H1 (cell line): ENCODE results near the gene ABHD11. TPM values are rescaled to one million over a fixed set of nuclear protein-coding genes. Genes with fewer than 3 reads are reported as not detected.

Experiments used
- CTCF ChIA-PET: fragments of 300-600 bp; sonication (Branson Sonifier 250); formaldehyde crosslinking; loops from one replicate; lab custom pipeline; 2021; ENCODE audit not compliant: partially characterized antibody; lab: Charles Lee
- POLR2A ChIA-PET: fragments of 300-600 bp; sonication (Branson Sonifier 250); formaldehyde crosslinking; loops from one replicate; lab custom pipeline; 2021; ENCODE audit warnings: inconsistent platforms; ENCODE audit not compliant: partially characterized antibody; lab: Charles Lee
- DNase-seq, 2 experiments: peaks; one replicate each; pipeline versions ENCODE4 v3.0.0 to v3.0.0-alpha.2; 2010 to 2022; ENCODE audit warnings: low spot score in 2 of 2, low read depth in 1 of 2, mixed read lengths in 1 of 2
- FAIRE-seq: peaks from 2 replicates; lab custom pipeline; 2011; peaks lifted over from hg19 to GRCh38; lab: Jason Lieb, UNC
- H2AFZ ChIP-seq: 2 replicates; pipeline ENCODE4 v1.8.1; 2012; ENCODE audit warnings: low read length, inconsistent platforms
- H2AK5ac ChIP-seq: 2 replicates; pipeline ENCODE4 v1.6.1; 2013; ENCODE audit warnings: low read depth, low read length
- H2BK120ac ChIP-seq: replicated peaks from 2 replicates; pipeline ENCODE3; 2013; ENCODE audit warnings: low read depth, low read length, inconsistent platforms
- H2BK12ac ChIP-seq: 2 replicates; pipeline ENCODE4 v1.6.1; 2013; ENCODE audit warnings: low read depth, low read length
- H2BK15ac ChIP-seq: 2 replicates; pipeline ENCODE4 v1.6.1; 2013; ENCODE audit warnings: low read length
- H2BK20ac ChIP-seq: 2 replicates; pipeline ENCODE4 v1.6.1; 2013; ENCODE audit warnings: low read length
- H2BK5ac ChIP-seq: 2 replicates; pipeline ENCODE4 v1.6.1; 2013; ENCODE audit warnings: low read depth, low read length
- H3K14ac ChIP-seq: 2 replicates; pipeline ENCODE4 v1.6.1; 2013; ENCODE audit warnings: inconsistent platforms; ENCODE audit not compliant: insufficient read length
- H3K18ac ChIP-seq: 2 replicates; pipeline ENCODE4 v1.6.1; 2013; ENCODE audit warnings: low read length; ENCODE audit errors: extremely low read depth
- H3K23ac ChIP-seq: 2 replicates; pipeline ENCODE4 v1.6.1; 2013; ENCODE audit warnings: inconsistent platforms; ENCODE audit not compliant: insufficient read length
- H3K23me2 ChIP-seq: 2 replicates; pipeline ENCODE4 v1.6.1; 2013; ENCODE audit warnings: low read depth, low read length
- H3K27ac ChIP-seq: 2 replicates; pipeline ENCODE4 v1.6.1; 2011; ENCODE audit warnings: low read depth, low read length, inconsistent platforms
- H3K27me3 ChIP-seq, 4 experiments: replicated peaks in 1 of 4; 1 replicate in 1 of 4; 2 replicates in 3 of 4; pipeline versions ENCODE4 v1.6.1 to v1.8.1; 2011 to 2013; ENCODE audit warnings: low read length in 3 of 4, mild to moderate bottlenecking in 3 of 4, inconsistent platforms in 2 of 4, mixed read lengths in 2 of 4, moderate library complexity in 1 of 4; ENCODE audit not compliant: control insufficient read depth in 3 of 4, insufficient read depth in 3 of 4; ENCODE audit errors: extremely low read depth in 1 of 4
- H3K36me3 ChIP-seq, 4 experiments: 2 replicates each; pipeline versions ENCODE4 v1.6.1 to v1.8.1; 2011 to 2013; ENCODE audit warnings: mild to moderate bottlenecking in 4 of 4, low read length in 3 of 4, moderate library complexity in 2 of 4, control low read depth in 1 of 4, inconsistent platforms in 1 of 4; ENCODE audit not compliant: insufficient read depth in 4 of 4, control insufficient read depth in 2 of 4
- H3K4ac ChIP-seq: replicated peaks from 2 replicates; pipeline ENCODE3; 2013; ENCODE audit warnings: low read length, low read depth, mixed read lengths, inconsistent platforms; ENCODE audit not compliant: insufficient read length
- H3K4me1 ChIP-seq, 4 experiments: replicated peaks in 1 of 4; 1 replicate in 1 of 4; 2 replicates in 3 of 4; pipeline versions ENCODE4 v1.6.1 to v1.8.1; 2011 to 2013; ENCODE audit warnings: low read length in 3 of 4, inconsistent platforms in 2 of 4, mixed read lengths in 1 of 4; ENCODE audit not compliant: insufficient read depth in 4 of 4, control insufficient read depth in 3 of 4
- H3K4me2 ChIP-seq, 2 experiments: 2 replicates each; pipeline versions ENCODE4 v1.6.1 to v1.8.1; 2011 to 2013; ENCODE audit warnings: low read depth in 2 of 2, low read length in 2 of 2, control low read depth in 1 of 2, inconsistent platforms in 1 of 2, mild to moderate bottlenecking in 1 of 2; ENCODE audit not compliant: insufficient read depth in 1 of 2
- H3K4me3 ChIP-seq, 4 experiments: fragments of 200-600, 300-600 bp in 1 of 4; sonication (generic), shearing (Covaris generic), sonication (Bioruptor Twin) in 1 of 4; 2 replicates each; pipeline versions ENCODE4 v1.5.1 to v1.8.1; 2011 to 2016; ENCODE audit warnings: low read length in 4 of 4, low read depth in 3 of 4, control low read depth in 2 of 4, inconsistent platforms in 2 of 4, mild to moderate bottlenecking in 2 of 4, mixed read lengths in 1 of 4, moderate library complexity in 1 of 4; ENCODE audit not compliant: insufficient read depth in 2 of 4; ENCODE audit errors: extremely low read depth in 1 of 4
- H3K56ac ChIP-seq: replicated peaks from 2 replicates; pipeline ENCODE3; 2013; ENCODE audit warnings: low read depth, mild to moderate bottlenecking, mixed read lengths, low read length, inconsistent platforms; ENCODE audit not compliant: insufficient read length
- H3K79me1 ChIP-seq: 2 replicates; pipeline ENCODE4 v1.6.1; 2013; ENCODE audit warnings: low read depth, low read length, control low read depth
- H3K79me2 ChIP-seq, 2 experiments: 2 replicates each; pipeline versions ENCODE4 v1.6.1 to v1.8.1; 2012 to 2013; ENCODE audit warnings: low read length in 2 of 2, mild to moderate bottlenecking in 2 of 2, inconsistent platforms in 1 of 2; ENCODE audit not compliant: insufficient read depth in 2 of 2, control insufficient read depth in 1 of 2
- H3K9ac ChIP-seq, 4 experiments: replicated peaks in 1 of 4; 1 replicate in 1 of 4; 2 replicates in 3 of 4; pipeline versions ENCODE4 v1.6.1 to v1.8.1; 2011 to 2013; ENCODE audit warnings: low read depth in 3 of 4, low read length in 3 of 4, control low read depth in 2 of 4, mild to moderate bottlenecking in 2 of 4, moderate library complexity in 2 of 4, inconsistent platforms in 1 of 4; ENCODE audit errors: extremely low read depth in 1 of 4
- H3K9me3 ChIP-seq, 2 experiments: 2 replicates each; pipeline versions ENCODE4 v1.6.1 to v1.8.1; 2012 to 2013; ENCODE audit warnings: mild to moderate bottlenecking in 2 of 2, moderate library complexity in 2 of 2, control low read depth in 1 of 2, inconsistent platforms in 1 of 2, low read depth in 1 of 2, low read length in 1 of 2, mixed read lengths in 1 of 2; ENCODE audit not compliant: insufficient read depth in 2 of 2
- H4K20me1 ChIP-seq, 2 experiments: replicated peaks in 1 of 2; 2 replicates each; pipeline versions ENCODE3 to v1.8.1; 2011 to 2013; ENCODE audit warnings: inconsistent platforms in 2 of 2, low read length in 2 of 2, mild to moderate bottlenecking in 1 of 2; ENCODE audit not compliant: insufficient read depth in 2 of 2, control insufficient read depth in 1 of 2
- H4K5ac ChIP-seq: 2 replicates; pipeline ENCODE4 v1.6.1; 2013; ENCODE audit warnings: low read length, low read depth, mixed read lengths, inconsistent platforms; ENCODE audit not compliant: insufficient read length
- H4K8ac ChIP-seq: 2 replicates; pipeline ENCODE4 v1.8.0; 2013; ENCODE audit warnings: mild to moderate bottlenecking, moderate library complexity, low read length, inconsistent platforms; ENCODE audit not compliant: insufficient read depth; ENCODE audit errors: extremely low read depth
- H4K91ac ChIP-seq: replicated peaks from 2 replicates; pipeline ENCODE3; 2013; ENCODE audit warnings: low read length, mixed read lengths, inconsistent platforms; ENCODE audit not compliant: insufficient read length
- BACH1 ChIP-seq: IDR thresholded peaks from 2 replicates; pipeline ENCODE4 v1.6.1; 2012; ENCODE audit warnings: low read length, improper control_type of control experiment
- CHD1 ChIP-seq: IDR thresholded peaks from 2 replicates; pipeline ENCODE4 v1.6.1; 2012; ENCODE audit warnings: low read depth, low read length, improper control_type of control experiment
- MAFK ChIP-seq: IDR thresholded peaks from 2 replicates; pipeline ENCODE4 v1.6.1; 2012; ENCODE audit warnings: low read depth, mild to moderate bottlenecking, improper control_type of control experiment, low read length
- NANOG ChIP-seq: IDR thresholded peaks from 2 replicates; pipeline ENCODE4 v1.6.1; 2011; ENCODE audit warnings: low read length, low read depth, mild to moderate bottlenecking, inconsistent platforms; ENCODE audit not compliant: insufficient read depth, poor library complexity, severe bottlenecking
- POU5F1 ChIP-seq: IDR thresholded peaks from 2 replicates; pipeline ENCODE4 v1.6.1; 2011; ENCODE audit warnings: low read depth, mild to moderate bottlenecking, low read length, moderate library complexity
- RAD21 ChIP-seq, 2 experiments: IDR thresholded peaks in 1 of 2; conservative IDR thresholded peaks in 1 of 2; 2 replicates each; pipeline ENCODE4 v1.6.1; 2011; ENCODE audit warnings: low read depth in 2 of 2, low read length in 2 of 2, improper control_type of control experiment in 1 of 2, inconsistent platforms in 1 of 2, mild to moderate bottlenecking in 1 of 2, moderate library complexity in 1 of 2
- SAP30 ChIP-seq: fragments of 300-600 bp; sonication (generic); IDR thresholded peaks from 2 replicates; pipeline ENCODE4 v1.7.1; 2012; ENCODE audit warnings: low read length, moderate library complexity, mild to moderate bottlenecking, inconsistent platforms; ENCODE audit not compliant: insufficient read depth, insufficient replicate concordance
- SUZ12 ChIP-seq: fragments of 200-600 bp; sonication (generic); IDR thresholded peaks from 2 replicates; pipeline ENCODE4 v1.6.1; 2012; ENCODE audit warnings: mild to moderate bottlenecking, inconsistent platforms, low read length, moderate library complexity, mixed read lengths
- ZNF274 ChIP-seq: IDR thresholded peaks from 2 replicates; pipeline ENCODE4 v1.7.0; 2012; ENCODE audit warnings: low read length, borderline replicate concordance; ENCODE audit errors: extremely low read depth
- WGBS, 2 experiments: shearing (Covaris generic) in 1 of 2; methylation state at CpG; one replicate each; pipeline versions ENCODE4 v1.1.6 to v1.1.7; 2013 to 2015; ENCODE audit warnings: low lambda C conversion rate in 2 of 2, mixed read lengths in 2 of 2, inconsistent platforms in 1 of 2, low coverage in 1 of 2, missing lambda C conversion rate in 1 of 2; ENCODE audit not compliant: insufficient replicate concordance in 2 of 2, insufficient coverage in 1 of 2, insufficient read length in 1 of 2; ENCODE audit errors: extremely low coverage in 1 of 2, missing lambda C conversion rate in 1 of 2; 5-methylcytosine and 5-hydroxymethylcytosine counted together
- polyA plus RNA-seq, 7 experiments: library from polyadenylated mRNA; depleted of rRNA in 3 of 7; stranded (reverse) in 5 of 7; unstranded in 2 of 7; fragments of >200 nt in 5 of 7; fragments of 200-250 nt in 2 of 7; gene quantifications; 1 replicate in 5 of 7; 2 replicates in 1 of 7; 4 replicates in 1 of 7; pipeline versions ENCODE4 v1.2.1 to v1.2.3, GENCODE V29; 2011 to 2013; ENCODE audit warnings: missing spikeins in 2 of 7, mixed read lengths in 2 of 7
- total RNA-seq: library from RNA; stranded (reverse); fragmentation: NEBNext Ultra II Directional; extraction: Animal tissue kit (Norgen Biotek cat#: 25700); gene quantifications from 2 replicates; pipeline ENCODE4 v1.2.1, GENCODE V29; 2021

Gene ABHD11
- total and polyA plus RNA-seq, 2 of the 8 experiments (the other 6 are each of a cell fraction or from before 2014, with no cell fraction given) = 19.8 to 42.2 TPM

- no peak overlapping the region for H3K14ac ChIP-seq
- H3K79me2 ChIP-seq = no peaks in the 10 kb centered on the region
- peaks cover 3 to 10% of the 10 kb centered on the region in 2 experiments for H4K20me1 ChIP-seq
- H4K91ac ChIP-seq = no peak overlapping the region
- no peak overlapping the region for H3K27ac ChIP-seq
- H3K23ac ChIP-seq = no peak overlapping the region
- no peak overlapping the region for H2AK5ac ChIP-seq
- no peak for TF ChIP-seq ZNF274
- TF ChIP-seq MAFK = no peak
- TF ChIP-seq CHD1 = no peak
- TF ChIP-seq SUZ12 = no peak
- TF ChIP-seq BACH1 = no peak
- TF ChIP-seq SAP30 = no peak
- no peak for TF ChIP-seq RAD21 (IDR thresholded peaks at IDR 0.05 in 1 of 2, conservative IDR thresholded peaks at IDR 0.05 in 1 of 2; ENCODE audit: low read depth in 2 of 2, low read length in 2 of 2)
- TF ChIP-seq POU5F1 = no peak
- TF ChIP-seq NANOG = no peak
- TF ChIP-seq, all 59 proteins: peak for 0
- Histone ChIP-seq H3K9me3 (no peaks in the 10 kb centered on the region), H3K18ac (no peak overlapping the region), H3K4me2 (no peak overlapping the region), H2BK12ac (no peak overlapping the region), H3K9ac (no peak overlapping the region), H3K27me3 (no peaks in the 10 kb centered on the region; a peak in 1 of 7 replicates), H3K23me2 (peaks cover 2% of the 10 kb centered on the region; the same call in 1 of the 2 replicates), H3K36me3 (no peaks in the 10 kb centered on the region; a peak in 1 of 8 replicates), H3K56ac (no peak overlapping the region), H4K5ac (no peak overlapping the region), H3K4ac (no peak overlapping the region), H3K79me1 (no peaks in the 10 kb centered on the region; the same call in 1 of the 2 replicates), H2BK5ac (no peak overlapping the region), H2BK20ac (no peak overlapping the region), H3K4me3 (no peak overlapping the region), H2AFZ (no peak overlapping the region), H3K4me1 (peaks cover 0 to 19% (median 15%) of the 10 kb centered on the region in 4 experiments; a peak in 6 of 7 replicates), H2BK15ac (no peak overlapping the region), H2BK120ac (no peak overlapping the region), H4K8ac (peak overlapping the region; percentile 57; the same call in 1 of the 2 replicates)
- CTCF ChIA-PET = interaction anchor here (0.7 to 9.7 kb wide), 9 partner anchors 9 to 189 kb away, joined by 3 to 130 read pairs (median 4); partner anchors contain the start of gene STX1A
- POLR2A ChIA-PET = interaction anchor here (1.0 to 2.4 kb wide), 8 partner anchors 10 to 32 kb away, joined by 3 to 7 read pairs (median 5); partner anchors contain the start of genes ABHD11 and STX1A
- DNase-seq (peak in 1 of 2 experiments; percentile 49), FAIRE-seq (no peak)
- WGBS, 2 experiments = 81% methylated on average over 14 of the region's 15 CpGs; no CpG with 5 or more reads in 1 of the 2 experiments
Measured at GRCh38 chr7:73707045-73707631, 31.5 kb downstream of the ABHD11 start.
